AG04449 (cell line): ENCODE data around the gene KRT78.

Source experiments
- CTCF ChIA-PET: fragments of 350-600 bp; formaldehyde crosslinking; extraction: SDS; loops from one replicate; lab custom pipeline; 2021; ENCODE audit warnings: antibody characterized with exemption; lab: Yijun Ruan, JAX
- POLR2A ChIA-PET: fragments of 400-600, 350-600 bp; formaldehyde crosslinking; extraction: SDS; loops from one replicate; lab custom pipeline; 2020; ENCODE audit warnings: antibody characterized with exemption, inconsistent platforms; lab: Yijun Ruan, JAX
- DNase-seq: peaks from one replicate; pipeline ENCODE4 v3.0.0-alpha.2; 2010; ENCODE audit warnings: low read depth, low spot score
- H3K4me3 ChIP-seq: 2 replicates; pipeline ENCODE4 v1.5.1; 2011; ENCODE audit warnings: low read depth, mild to moderate bottlenecking, control low read depth, low read length
- TF ChIP-seq, protein P1 (sequence below): IDR thresholded peaks from one replicate; pipeline ENCODE4 v1.5.1; 2011; ENCODE audit warnings: mild to moderate bottlenecking, moderate library complexity, low read length, control low read depth, inconsistent platforms; ENCODE audit not compliant: insufficient read depth; ENCODE audit errors: missing control alignments

KRT78 gene

DNA sequence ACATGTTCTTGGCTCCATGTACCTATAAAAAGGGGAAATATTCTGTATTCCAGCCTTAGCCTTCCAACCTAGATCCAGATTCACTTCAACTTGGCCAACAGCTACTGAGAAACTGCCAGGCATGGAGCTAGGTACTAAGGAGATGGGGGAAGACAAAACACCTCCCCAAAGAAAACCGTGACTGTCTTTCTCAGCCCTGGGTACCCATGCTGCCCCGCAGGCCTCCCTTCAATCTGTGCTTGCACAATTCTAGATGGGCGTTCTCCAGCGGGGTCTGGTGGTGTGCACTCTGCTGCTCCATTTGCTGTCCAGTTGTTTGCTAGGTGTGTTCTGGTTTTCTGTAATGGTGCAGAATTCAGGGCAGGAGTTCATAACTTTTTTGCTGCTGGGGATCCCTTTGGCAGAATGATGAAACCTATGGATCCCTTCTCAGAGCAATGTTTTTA, 34.1 kb downstream of the KRT78 start:
- ChIA-PET CTCF (no interaction called here), POLR2A (interaction anchor here (0.7 kb wide), 1 partner anchor 475 kb away, joined by 3 read pairs; no protein-coding TSS in a partner anchor)
- no peak for DNase-seq
- TF ChIP-seq, protein P1, sequence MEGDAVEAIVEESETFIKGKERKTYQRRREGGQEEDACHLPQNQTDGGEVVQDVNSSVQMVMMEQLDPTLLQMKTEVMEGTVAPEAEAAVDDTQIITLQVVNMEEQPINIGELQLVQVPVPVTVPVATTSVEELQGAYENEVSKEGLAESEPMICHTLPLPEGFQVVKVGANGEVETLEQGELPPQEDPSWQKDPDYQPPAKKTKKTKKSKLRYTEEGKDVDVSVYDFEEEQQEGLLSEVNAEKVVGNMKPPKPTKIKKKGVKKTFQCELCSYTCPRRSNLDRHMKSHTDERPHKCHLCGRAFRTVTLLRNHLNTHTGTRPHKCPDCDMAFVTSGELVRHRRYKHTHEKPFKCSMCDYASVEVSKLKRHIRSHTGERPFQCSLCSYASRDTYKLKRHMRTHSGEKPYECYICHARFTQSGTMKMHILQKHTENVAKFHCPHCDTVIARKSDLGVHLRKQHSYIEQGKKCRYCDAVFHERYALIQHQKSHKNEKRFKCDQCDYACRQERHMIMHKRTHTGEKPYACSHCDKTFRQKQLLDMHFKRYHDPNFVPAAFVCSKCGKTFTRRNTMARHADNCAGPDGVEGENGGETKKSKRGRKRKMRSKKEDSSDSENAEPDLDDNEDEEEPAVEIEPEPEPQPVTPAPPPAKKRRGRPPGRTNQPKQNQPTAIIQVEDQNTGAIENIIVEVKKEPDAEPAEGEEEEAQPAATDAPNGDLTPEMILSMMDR, result no peak
- H3K4me3 ChIP-seq, result no peak overlapping the region

DNA sequence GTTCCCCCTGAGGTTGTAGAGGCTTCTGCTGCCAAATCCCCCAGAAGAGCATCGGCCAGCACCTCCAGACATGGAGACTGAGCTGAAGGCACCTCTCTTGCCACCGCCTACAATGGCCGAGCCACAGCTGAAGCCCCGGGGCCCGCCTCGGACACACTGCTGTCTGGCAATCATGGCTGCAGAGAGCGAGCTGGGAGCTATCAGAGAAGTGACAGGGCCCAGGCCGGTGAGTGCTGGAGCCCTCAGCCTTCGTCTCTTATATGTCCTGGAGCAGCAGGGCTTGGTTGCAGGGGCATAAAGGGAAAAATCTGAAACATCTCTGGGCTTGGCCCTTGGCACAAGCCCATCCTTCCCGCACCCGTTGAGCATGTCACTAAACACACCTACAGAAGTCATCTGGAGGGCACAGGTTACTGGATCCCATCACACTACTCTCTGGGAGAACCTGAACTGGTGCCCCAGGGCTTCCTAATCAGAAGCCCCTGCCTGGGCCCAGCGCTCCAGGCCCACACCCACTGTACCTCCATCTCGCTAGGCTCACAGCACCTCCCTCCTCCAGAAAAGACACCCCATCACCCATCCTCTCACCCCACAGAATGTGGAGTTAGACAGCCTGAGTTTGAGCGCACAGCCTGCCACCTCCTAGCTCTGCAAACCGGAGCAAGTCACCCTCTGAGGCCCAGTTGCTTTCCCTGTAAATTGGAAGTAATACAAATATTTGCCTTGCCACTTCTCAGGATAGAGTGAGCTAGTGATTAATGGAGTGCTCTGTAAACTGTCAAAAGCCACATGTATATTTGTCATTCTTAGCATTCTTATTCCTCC, 34.7 kb downstream of the KRT78 start, which contains the start of gene KRT4:
TSS of gene KRT4 (minus strand) at position 232 of the 825 bp plus-strand sequence. CDS start at position 174, 58 bp downstream.
- DNase-seq, result no peak
- no peak within 1 kb of the TSS for H3K4me3 ChIP-seq
- ChIA-PET POLR2A (no interaction called here), CTCF (interaction anchor here (1.5 kb wide), 1 partner anchor 9 kb away, joined by 4 read pairs; no protein-coding TSS in a partner anchor)
- TF ChIP-seq, protein P1, result no peak

DNA sequence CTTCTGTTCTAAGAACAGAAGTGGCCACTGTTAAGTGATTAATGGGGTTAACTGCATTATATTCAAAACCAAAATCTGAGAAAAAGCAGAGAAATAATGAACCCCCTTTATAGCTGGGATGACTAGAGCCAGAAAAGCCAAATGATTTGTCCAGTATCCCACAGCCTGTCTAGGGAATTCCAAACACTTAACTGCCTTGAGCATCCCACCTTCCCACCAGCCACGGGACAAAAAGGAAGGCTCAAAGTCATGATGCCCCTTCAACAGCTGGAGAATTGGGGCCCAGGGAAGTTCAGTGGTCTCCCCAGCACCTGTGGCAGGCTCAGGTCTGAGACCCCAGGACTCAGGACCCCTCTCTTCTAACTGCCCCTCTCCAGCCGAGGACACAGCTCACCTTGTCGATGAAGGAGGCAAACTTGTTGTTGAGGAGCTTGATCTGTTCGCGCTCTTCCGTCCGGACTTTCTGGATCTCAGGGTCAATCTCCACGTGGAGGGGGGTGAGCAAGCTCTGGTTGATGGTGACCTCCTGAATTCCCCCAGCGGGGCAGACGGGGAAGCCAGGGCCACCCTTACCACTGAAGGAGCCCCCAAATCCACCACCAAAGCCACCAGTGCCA, 35.5 kb downstream of the KRT78 start:
- H3K4me3 ChIP-seq, result no peak overlapping the region
- DNase-seq, result no peak
- TF ChIP-seq, protein P1, result no peak
- ChIA-PET CTCF (interaction anchor here (1.5 kb wide), 2 partner anchors 9 to 72 kb away, joined by 4 to 5 read pairs; no protein-coding TSS in a partner anchor), POLR2A (no interaction called here)

DNA sequence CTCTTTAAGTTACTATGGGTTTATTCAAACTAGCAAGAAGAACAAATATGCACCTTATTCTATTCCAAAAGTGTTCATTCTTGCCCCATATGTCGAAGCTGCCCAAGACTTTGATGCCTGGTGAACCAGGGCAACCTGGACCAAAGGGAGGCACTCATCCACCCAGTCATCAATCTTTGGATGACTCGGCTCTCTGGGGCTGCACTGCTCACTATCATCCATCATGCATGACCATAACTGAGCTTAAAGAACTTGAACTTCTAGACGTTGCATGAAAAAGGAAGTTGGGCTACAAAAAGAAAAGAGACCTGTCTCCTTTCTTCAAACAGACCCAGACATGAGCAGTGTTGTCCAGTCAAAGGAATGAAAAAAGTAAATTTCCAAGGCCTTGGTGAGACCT, 36.0 kb downstream of the KRT78 start:
- CTCF ChIA-PET, result interaction anchor here (1.5 kb wide), 2 partner anchors 10 to 72 kb away, joined by 4 to 5 read pairs; no protein-coding TSS in a partner anchor
- DNase-seq, result no peak
- TF ChIP-seq, protein P1, result no peak
- no peak overlapping the region for H3K4me3 ChIP-seq
- POLR2A ChIA-PET, result no interaction called here

DNA sequence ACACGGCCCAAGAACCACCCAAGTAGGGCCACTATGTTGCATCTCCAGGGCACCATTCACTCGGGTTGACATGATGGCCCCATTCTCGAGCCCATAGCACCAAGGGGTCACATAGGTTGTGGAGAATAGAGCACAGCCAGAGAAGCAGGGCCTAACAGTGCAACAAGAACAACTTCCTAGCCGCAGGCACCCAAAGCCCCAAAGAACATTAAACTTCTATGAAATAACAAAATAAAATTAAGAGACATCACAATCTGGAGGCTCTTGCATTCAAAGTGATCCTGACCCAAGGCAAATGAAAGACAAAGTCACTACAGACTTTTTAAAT, 36.8 kb downstream of the KRT78 start:
- TF ChIP-seq, protein P1, result no peak
- no peak overlapping the region for H3K4me3 ChIP-seq
- CTCF ChIA-PET, result interaction anchor here (1.5 kb wide), 1 partner anchor 73 kb away, joined by 5 read pairs; no protein-coding TSS in a partner anchor
- DNase-seq, result no peak
- POLR2A ChIA-PET, result no interaction called here
